GM21526 (cell line): ENCODE measurements around the gene PRKG1.
A peak's percentile ranks its signal among the peaks of the same experiment; 100 is the strongest.
"Not testable (repeated sequence)": the region's sequence is repeated elsewhere in the genome, so short reads cannot be mapped to it uniquely, and the experiment has no call there.

Experiments
- ATAC-seq: cut with Tn5 transposase; IDR thresholded peaks from one replicate; pipeline ENCODE4 v1.9.1; 2021; ENCODE audit warnings: moderate library complexity; ENCODE audit not compliant: unreplicated experiment, low FRiP score

Gene PRKG1

DNA sequence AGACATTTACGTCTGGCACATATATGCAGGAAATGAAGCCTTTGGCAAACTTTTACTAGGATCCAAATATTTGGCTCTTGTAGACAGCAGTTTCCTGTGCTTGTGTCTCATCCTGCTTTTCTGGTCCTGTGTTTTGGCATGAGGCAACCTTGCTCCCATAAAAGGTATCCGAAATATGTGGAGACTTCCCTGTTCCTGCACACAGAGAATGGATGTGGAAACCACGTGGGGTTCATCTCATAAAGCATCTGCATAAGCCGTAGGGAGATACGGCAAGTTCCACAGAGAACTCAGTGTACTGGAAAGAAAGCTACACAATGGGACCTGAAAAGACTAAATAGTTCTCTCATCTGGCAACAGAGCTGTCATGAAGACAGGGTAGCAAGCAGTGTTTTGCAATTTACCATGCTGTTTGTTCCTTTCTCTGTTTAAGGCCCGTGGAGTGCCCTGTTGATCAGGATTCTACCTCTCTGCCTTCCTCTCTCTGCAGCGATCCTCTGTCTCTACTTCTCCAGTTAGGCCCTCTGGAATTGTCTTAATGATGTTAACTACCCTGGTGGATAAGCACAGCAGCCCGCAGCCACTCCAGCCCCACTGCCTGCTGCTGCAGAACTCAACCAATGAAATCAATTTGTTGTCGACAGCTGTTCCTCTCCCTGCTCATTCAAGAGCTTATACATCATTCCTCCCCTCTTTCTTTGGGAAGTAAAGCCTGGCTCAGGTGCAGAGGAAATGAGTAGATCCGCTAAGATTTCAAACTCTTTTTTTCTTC is 331.5 kb downstream of the PRKG1 start:
- no peak for ATAC-seq

DNA sequence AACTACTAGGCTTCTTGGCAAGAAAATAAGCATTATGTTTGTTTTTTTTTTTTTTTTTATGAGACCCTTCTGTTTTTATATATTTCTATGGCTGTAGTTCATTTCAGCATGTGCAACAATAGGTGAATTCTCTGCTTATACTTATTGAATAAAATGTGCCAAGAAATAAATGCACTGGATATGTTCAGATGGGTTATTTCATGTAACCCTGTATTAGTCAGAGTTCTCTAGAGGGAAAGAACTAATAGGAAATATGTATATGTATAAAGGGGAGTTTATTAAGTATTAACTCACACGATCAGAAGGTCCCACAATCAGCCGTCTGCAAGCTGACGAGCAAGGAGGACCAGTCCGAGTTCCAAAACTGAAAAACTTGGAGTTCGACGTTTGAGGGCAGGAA is 332.3 kb downstream of the PRKG1 start:
- no peak for ATAC-seq

DNA sequence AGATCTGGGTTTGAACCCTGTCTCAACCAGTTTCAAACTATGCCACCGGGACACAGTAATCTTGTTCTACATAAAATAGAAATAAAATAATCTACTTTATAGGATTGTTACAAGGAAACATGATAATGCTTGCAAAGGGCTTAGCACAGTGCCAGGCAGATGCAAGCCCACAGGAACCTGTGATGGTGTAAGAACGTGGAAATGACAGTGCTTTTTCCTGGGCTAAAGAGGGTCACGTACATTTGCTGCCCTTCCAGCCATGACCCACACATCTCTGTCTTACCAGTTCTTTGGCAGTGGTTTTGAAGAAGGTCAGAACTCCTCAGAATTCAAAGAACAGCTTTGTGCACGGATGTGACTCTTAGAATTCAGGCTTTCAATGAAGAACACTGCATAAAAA is 342.2 kb downstream of the PRKG1 start:
- ATAC-seq = no peak

DNA sequence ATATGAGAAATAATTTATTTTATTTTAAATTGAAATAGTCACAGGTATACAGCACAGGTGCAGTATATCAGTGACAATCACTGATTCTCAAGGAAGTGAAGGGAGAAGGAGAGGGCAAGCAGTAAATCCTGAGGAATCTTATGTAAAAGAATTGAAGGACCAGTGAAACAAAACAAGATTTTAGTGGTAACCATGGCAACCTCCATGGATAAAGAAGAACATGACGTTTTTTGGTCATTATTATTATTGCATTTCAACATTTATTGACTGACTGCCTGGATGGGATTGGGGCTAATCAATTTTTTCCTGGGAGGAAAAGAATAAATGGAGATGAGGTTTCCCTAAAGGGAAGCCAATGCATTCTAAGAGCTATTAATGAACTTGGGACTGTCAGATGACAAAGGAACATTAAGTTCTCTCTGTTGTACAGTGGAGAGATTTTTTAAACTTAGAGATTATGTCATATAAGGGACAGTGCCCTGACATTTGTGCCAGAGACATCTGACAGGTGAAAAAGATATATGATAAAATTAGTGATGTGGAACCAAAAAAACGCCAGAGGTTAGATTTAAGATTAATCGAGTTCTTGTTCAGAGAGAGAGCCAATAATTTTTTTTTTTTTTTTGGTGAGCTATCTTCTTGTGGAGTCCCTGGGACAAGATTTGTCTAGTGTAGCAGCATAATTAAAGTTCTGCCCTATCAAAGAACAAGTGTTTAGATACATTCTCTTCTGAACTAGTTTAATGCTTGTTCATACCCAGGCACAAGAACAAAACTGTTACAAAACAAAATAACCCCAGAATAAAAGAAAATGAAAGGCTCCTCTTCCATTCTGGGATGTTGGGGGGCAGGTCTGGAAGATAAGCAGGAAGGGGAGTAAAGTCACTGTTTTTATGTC is 345.2 kb downstream of the PRKG1 start:
- ATAC-seq = no peak

DNA sequence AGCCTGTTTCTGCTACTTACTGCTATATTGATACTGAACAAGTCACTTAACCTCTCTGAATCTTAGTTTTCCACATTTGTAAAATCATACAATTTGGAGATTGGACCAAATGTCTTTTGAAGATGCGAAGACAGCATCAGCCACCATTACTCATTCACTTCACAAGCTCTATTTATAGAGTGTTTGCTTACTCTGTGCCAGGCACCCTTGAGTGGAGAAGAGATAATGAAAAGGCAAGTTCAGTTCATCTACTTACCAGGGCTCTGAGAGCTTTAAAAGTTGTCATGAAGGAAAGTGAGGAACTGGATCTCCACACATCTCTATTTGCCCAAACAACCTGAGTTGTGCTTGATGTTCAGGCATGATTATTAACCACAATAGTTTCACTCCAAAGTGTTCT is 347.6 kb downstream of the PRKG1 start:
- no peak for ATAC-seq

DNA sequence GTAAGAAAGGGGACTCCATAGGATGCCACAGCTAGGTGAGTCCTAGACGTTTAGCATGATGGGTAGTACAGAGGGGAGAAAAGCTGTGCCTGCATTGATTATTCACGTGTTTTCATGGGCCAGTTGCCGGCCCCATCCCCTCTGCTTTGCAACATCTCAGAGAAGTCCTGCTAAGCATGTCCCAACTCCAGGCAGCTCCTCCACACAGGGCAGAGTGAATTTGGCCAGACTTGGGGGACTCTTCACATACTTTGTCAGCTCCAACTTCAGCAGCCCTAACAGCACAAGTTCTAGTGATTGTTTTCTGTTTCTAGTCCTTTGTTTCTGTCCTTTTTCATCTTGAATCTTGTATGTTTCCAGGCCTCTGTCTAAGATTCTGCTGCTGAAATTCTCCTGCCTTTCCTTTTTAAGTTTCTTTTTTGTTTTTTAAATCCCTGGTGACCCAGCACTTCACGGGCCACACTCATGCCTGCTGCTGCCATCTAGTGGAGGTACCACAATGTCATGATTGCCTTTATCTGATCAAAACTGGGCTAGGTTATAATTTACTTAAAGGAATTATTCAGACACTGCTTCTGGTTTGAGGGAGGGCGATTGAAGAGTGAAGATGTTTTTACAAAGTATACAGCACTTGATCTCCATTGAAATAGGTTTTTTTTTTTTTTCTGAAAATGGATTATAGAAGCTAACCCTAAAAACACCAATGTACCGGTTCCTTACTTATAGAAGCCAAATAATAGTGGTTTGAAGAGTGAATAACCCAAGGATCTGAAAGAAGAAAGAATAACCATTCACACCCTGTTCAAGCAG is 348.2 kb downstream of the PRKG1 start:
- ATAC-seq = peak; percentile 83

DNA sequence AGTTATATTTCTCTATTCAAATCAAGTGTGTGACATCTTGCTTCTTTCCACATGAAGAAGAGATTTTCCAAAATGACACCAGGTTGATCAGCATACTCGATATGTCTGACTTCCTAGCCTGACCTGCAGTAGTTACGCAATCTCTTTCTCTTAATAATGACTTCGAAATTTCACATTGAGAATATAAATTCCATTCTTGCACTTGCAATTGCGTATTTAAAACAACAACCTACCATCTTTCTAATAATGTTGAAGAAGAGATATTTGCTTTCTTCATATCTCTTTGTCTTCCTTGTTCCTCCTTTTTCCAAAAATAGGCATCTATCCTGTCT is 348.8 kb downstream of the PRKG1 start:
- no peak for ATAC-seq

DNA sequence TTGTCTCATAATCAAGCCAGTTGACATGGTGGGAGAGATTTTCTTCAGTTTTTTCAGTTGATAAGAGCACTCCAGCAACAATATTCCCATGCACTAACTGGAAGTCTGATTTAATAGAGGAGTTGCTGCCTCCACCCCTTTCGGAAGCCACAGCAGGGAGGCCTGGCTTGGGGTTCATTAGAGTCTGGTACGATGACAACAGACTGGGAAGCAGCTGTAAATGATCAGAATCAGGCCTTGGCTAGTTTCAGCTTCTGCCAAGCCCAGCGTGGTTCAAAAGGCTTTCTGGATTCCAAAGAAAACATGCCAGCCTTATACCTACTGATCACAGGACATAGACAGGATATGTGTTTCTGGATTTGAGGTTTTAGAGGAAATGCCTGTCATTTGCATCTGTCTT is 351.1 kb downstream of the PRKG1 start:
- no peak for ATAC-seq

DNA sequence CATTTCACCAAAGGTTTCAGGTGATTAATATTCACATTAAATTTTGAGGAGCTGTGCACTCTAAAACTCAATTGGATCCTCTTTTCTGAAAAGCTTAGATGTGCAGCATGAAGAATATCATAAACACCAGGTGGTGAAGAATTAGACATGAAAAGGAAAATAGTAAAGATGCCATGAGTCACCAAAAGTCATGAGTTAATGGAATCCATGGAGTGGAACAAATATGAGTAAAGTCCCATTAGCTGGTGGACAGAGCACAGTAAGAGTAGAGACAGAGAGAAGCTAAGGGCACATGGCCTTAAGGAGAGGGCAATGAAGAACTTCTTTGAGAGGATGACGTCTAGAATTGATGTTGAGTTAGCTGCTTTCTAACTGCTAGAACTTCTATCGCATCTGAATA is 353.5 kb downstream of the PRKG1 start:
- ATAC-seq = no peak

DNA sequence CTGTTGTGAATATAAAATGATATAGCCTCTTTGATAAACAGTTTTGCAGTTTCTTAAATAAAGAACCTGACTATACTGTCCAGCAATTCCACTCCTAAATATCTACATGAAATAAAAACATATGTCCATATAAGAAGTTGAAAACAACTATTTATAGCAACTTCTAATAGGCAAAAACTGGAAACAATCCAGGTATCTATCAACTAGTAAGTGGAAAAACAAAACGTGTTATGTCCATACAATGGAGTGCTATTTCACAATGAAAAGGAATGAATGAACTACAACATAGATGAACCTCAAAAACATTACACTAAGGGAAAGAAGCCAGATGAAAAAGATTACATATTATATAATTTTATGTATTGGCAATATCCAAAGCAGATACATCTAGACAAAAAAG is 356.2 kb downstream of the PRKG1 start:
- ATAC-seq = no peak

DNA sequence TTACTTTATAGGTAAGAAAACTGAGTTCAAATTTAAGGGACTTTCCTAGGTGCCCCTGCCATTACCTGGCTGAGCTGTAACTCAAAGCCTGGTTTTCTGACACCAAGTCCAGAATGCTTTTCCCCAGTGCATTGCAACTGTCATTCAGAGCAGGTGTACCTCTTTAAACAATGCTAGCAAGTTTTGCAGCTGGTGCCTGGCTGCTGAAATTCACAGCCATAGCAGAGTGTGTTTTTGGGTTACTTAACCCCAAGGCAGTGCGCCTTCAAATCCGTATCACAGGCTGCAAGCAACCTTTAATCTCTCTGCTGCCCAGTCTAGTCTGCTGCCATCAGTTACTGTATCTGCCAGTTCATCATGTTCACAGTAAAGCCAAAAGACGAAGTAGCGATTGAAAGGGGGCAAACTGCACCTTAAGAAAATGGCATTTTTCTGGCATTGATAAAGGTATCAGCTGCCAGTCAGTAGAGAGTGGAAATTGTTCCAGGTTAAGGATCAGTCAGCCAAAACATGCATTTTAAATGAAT is 359.7 kb downstream of the PRKG1 start:
- ATAC-seq = no peak

DNA sequence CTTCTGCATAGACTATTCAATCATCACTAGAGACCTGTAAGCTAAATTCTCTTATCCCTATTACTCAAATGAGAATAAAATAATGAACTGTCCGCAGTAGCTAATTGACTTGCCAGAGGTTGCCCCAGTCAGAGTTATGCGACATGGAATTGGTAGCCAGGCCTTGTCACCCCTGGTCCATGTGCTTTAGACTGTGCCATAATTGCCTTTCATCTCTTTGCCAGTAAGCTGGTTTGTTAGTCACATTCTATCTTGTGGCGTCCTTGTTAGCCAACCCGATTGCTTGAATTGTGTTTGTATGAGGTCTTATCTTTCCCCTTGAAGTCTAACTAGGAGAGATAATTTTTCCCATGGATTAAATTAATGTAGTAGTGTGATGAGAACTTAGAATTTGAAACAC is 362.5 kb downstream of the PRKG1 start:
- no peak for ATAC-seq

DNA sequence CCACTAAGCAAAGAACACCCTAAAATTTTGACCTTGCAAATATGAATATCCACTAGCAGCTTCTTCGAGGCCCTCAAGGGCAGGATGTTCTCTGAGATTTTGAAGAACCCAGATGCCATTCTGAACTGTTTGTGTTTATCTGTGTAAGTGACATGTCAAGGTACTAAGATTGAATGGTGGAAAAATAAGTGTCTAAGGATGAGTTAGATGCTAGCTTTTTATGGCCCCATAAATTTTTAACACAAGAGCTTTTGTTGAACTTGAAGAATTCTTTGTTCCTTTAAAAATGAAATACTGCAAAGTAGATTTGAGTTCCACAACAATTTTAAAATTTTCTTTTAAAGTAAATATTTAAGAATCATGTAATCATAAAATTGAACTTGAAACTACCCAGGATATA is 365.4 kb downstream of the PRKG1 start:
- no peak for ATAC-seq

DNA sequence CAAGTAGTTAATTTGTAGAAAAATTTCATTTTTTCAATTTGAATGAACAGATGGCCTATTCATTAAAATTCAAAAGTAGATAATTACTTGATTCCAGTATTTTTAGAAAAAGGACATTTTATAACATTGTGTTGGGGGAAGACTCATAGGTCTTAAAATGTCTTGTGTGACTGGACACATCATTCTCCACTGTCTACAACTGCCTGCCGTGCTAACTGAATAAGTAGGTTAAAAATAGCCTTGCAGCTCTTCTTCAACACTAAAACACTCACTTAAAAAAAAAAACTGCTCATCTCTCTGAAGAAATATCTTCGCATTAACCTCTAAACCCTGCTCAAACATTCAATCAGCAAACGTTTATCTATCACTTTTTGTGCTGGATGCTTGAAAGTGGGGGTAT is 371.3 kb downstream of the PRKG1 start:
- ATAC-seq = no peak

DNA sequence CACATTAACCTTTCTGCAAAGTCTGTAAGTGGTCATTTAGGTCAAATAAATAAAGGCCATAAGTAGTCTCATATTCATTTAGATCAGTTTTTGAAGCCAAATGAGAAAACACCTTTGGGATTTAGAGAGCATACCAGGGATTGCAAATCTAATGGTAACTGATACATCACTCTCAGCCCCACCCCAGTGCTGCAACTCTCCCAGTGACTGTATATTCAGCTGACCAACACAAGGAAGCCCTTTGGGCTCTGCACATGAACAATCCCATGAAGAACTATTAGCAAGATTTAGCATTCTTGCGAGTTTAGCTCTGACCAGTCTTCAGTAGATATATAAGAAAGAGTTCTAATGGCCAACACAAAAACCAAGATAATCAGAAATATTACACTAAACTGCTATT is 372.8 kb downstream of the PRKG1 start:
- no peak for ATAC-seq

DNA sequence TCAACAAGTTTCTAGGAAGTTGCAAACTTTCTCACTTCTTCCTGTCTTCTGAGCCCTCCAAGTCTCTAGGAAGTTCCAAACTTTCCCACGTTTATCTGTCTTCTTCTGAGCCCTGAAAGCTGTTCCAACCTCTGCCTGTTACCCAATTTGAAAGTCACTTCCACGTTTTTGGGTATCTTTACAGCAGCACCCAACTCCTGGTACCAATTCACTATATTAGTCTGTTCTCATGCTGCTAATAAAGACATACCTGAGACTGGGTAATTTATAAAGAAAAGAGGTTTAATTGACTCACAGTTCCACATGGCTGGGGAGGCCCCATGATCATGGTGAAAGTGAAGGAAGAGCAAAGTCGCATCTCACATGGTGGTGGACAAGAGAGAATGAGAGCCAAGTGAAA is 381.5 kb downstream of the PRKG1 start:
- ATAC-seq = not testable (repeated sequence)

DNA sequence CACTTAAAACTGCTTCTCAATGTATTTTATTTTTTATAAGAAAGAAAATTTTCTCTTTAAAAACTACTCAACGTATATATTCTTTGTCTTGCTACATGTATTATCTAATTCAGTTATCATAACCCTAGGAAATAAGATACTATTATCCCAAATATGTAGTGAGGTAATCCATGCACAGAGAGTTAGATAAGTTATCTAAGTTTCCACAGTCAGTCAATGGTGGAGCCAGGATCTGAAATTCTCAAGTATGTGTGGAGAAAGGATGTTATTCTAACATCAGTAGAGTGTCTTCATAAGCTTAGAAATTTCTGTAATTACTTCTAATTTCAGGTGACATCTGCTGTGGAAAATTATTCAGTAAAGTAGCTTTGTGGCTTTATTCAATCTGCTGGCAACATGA is 385.2 kb downstream of the PRKG1 start:
- ATAC-seq = no peak

DNA sequence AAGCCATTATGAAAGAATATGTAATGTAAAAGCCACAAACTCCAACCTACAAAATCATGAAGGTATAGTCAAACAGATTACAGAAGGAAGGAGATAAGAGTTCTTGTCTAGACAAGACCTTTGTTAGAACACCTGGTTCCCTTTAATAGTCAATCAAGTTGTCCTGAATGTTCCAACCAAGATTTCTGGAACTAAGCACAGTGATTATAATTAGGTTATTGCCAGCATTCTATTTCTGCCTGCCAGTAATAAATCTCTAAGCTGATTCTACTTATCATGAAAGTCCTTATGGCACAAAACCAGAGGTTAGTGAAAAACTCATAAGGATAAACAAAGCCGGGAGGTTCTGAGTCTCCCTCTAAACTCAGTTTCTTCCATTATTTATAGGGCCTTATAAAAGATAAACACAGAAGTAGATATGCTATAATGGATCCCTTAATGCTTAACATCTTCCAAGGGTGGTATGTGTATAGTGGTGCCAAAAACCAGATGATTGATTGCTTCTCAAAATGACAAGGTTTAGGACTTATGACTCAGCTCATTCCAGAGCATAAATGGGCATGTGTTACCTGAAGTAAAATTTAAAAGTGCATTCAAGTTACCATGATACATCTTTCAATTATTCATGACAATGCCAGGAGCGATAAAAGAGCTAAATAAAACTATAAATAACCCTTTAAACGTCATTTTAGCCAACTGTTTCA is 387.9 kb downstream of the PRKG1 start:
- no peak for ATAC-seq

DNA sequence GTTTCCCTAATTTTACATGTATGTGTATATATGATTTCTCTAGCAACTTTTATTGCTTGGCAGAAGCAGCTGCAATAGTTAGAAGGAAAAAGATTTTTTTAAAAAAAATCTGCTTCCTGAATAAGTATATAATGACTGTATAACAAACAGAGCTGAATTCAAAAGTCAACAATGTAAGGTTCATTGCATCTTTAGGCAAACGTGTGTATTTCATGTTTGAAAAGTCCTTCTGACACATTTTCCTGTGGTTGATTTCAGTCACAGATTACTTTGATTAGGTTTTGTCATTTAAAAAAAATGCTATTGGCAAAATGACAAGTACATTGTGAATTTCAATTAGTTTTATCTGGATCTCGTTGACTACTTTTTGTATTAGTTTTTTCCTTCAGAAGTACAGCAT is 394.1 kb downstream of the PRKG1 start:
- no peak for ATAC-seq

DNA sequence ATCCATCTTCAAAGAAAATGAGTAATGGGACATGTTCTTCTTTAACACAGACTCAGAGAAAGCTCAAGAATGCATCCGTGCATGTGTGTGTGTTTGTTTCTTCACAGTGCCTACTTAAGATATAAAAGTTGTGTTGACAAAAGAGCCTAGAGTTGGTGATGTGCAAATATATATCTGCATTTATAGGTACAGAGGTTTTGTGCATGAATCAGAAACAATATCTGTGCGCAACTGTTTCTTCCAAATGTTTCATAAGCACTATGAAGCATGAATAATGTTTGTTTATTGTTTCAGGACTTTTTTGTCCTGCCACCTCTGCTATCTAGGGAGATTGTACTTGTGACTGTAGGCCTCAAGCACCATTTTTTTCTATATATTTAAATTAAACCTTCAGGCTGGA is 395.4 kb downstream of the PRKG1 start:
- ATAC-seq = no peak
